Rectal smooth muscle tissue (tissue), 1 donor: ENCODE measurements around the gene USP12.
A peak's percentile ranks its signal among the peaks of the same experiment; 100 is the strongest.
"Not testable (repeated sequence)": the region's sequence is repeated elsewhere in the genome, so short reads cannot be mapped to it uniquely, and the experiment has no call there.

ENCODE experiments used
- H3K27ac ChIP-seq: one replicate; pipeline ENCODE4 v1.7.0; 2013; ENCODE audit warnings: low read depth, low read length, inconsistent platforms
- H3K27me3 ChIP-seq: one replicate; pipeline ENCODE4 v1.7.0; 2013; ENCODE audit warnings: low read length; ENCODE audit not compliant: control insufficient read depth, insufficient read depth
- H3K36me3 ChIP-seq: one replicate; pipeline ENCODE4 v1.7.0; 2013; ENCODE audit warnings: low read length; ENCODE audit not compliant: control insufficient read depth, insufficient read depth
- H3K4me1 ChIP-seq: one replicate; pipeline ENCODE4 v1.7.0; 2013; ENCODE audit warnings: low read length; ENCODE audit not compliant: control insufficient read depth, insufficient read depth
- H3K4me3 ChIP-seq: one replicate; pipeline ENCODE4 v1.7.0; 2013; ENCODE audit warnings: low read length
- H3K9ac ChIP-seq: one replicate; pipeline ENCODE4 v1.7.0; 2013; ENCODE audit warnings: low read length

The USP12 gene

GRCh38 chr13:27171244-27171826 lies at the start of gene USP12:
TSS of gene USP12 (minus strand) at chr13:27171811. CDS start at chr13:27171639, 172 bp downstream.
- Histone ChIP-seq H3K27ac (peak within 1 kb of the TSS; percentile 92), H3K4me3 (peak within 1 kb of the TSS; percentile 88), H3K4me1 (peaks cover 19% of the 10 kb centered on the region), H3K27me3 (no peaks in the 10 kb centered on the region), H3K36me3 (no peaks in the 10 kb centered on the region), H3K9ac (peak within 1 kb of the TSS; percentile 83)

GRCh38 chr13:27219611-27220010 lies 48.0 kb upstream of the USP12 start:
- no peak overlapping the region for H3K9ac ChIP-seq
- no peak overlapping the region for H3K27ac ChIP-seq
- no peaks in the 10 kb centered on the region for H3K27me3 ChIP-seq
- H3K4me1 ChIP-seq: no peaks in the 10 kb centered on the region
- no peaks in the 10 kb centered on the region for H3K36me3 ChIP-seq
- H3K4me3 ChIP-seq: no peak overlapping the region

GRCh38 chr13:27218861-27219260 lies 47.2 kb upstream of the USP12 start:
- H3K36me3 ChIP-seq, H3K4me3 ChIP-seq: not testable (repeated sequence)

GRCh38 chr13:27217791-27218190 lies 46.2 kb upstream of the USP12 start:
- not testable (repeated sequence) for H3K36me3 ChIP-seq, H3K9ac ChIP-seq, H3K4me1 ChIP-seq, H3K27ac ChIP-seq, H3K4me3 ChIP-seq, H3K27me3 ChIP-seq

More at GRCh38 chr13:27218861-27219260, 47.2 kb upstream of the USP12 start:
- not testable (repeated sequence) for H3K27ac ChIP-seq, H3K9ac ChIP-seq, H3K4me1 ChIP-seq, H3K27me3 ChIP-seq

- not testable (repeated sequence) for H3K4me1 ChIP-seq, H3K9ac ChIP-seq, H3K27ac ChIP-seq, H3K36me3 ChIP-seq, H3K27me3 ChIP-seq, H3K4me3 ChIP-seq
Observed at GRCh38 chr13:27213386-27213785, 41.8 kb upstream of the USP12 start.

- Histone ChIP-seq H3K36me3 (no peaks in the 10 kb centered on the region), H3K27ac (no peak overlapping the region), H3K27me3 (no peaks in the 10 kb centered on the region), H3K4me3 (no peak overlapping the region), H3K4me1 (no peaks in the 10 kb centered on the region), H3K9ac (no peak overlapping the region)
Observed at GRCh38 chr13:27211771-27212364, 40.3 kb upstream of the USP12 start.

GRCh38 chr13:27211271-27211670 lies 39.7 kb upstream of the USP12 start:
- Histone ChIP-seq H3K9ac (no peak overlapping the region), H3K36me3 (no peaks in the 10 kb centered on the region), H3K27ac (no peak overlapping the region), H3K4me1 (no peaks in the 10 kb centered on the region), H3K4me3 (no peak overlapping the region), H3K27me3 (no peaks in the 10 kb centered on the region)

GRCh38 chr13:27208514-27208913 lies 36.9 kb upstream of the USP12 start:
- H3K4me3 ChIP-seq: no peak overlapping the region
- H3K27me3 ChIP-seq: no peaks in the 10 kb centered on the region
- H3K9ac ChIP-seq: no peak overlapping the region
- no peak overlapping the region for H3K27ac ChIP-seq
- no peaks in the 10 kb centered on the region for H3K36me3 ChIP-seq
- no peaks in the 10 kb centered on the region for H3K4me1 ChIP-seq

- Histone ChIP-seq H3K36me3 (no peaks in the 10 kb centered on the region), H3K27ac (no peak overlapping the region), H3K4me1 (no peaks in the 10 kb centered on the region), H3K27me3 (no peaks in the 10 kb centered on the region), H3K9ac (no peak overlapping the region), H3K4me3 (no peak overlapping the region)
Observed at GRCh38 chr13:27203854-27204253, 32.2 kb upstream of the USP12 start.

- Histone ChIP-seq H3K27ac (no peak overlapping the region), H3K27me3 (no peaks in the 10 kb centered on the region), H3K36me3 (no peaks in the 10 kb centered on the region), H3K4me1 (no peaks in the 10 kb centered on the region), H3K9ac (no peak overlapping the region), H3K4me3 (no peak overlapping the region)
Observed at GRCh38 chr13:27203186-27203585, 31.6 kb upstream of the USP12 start.

GRCh38 chr13:27201661-27202060 lies 30.1 kb upstream of the USP12 start:
- H3K27me3 ChIP-seq: no peaks in the 10 kb centered on the region
- no peaks in the 10 kb centered on the region for H3K36me3 ChIP-seq
- no peak overlapping the region for H3K4me3 ChIP-seq
- no peaks in the 10 kb centered on the region for H3K4me1 ChIP-seq
- no peak overlapping the region for H3K27ac ChIP-seq
- no peak overlapping the region for H3K9ac ChIP-seq

GRCh38 chr13:27200413-27201070 lies 28.9 kb upstream of the USP12 start:
- Histone ChIP-seq H3K4me3 (no peak overlapping the region), H3K4me1 (no peaks in the 10 kb centered on the region), H3K27me3 (no peaks in the 10 kb centered on the region), H3K9ac (no peak overlapping the region), H3K27ac (no peak overlapping the region), H3K36me3 (no peaks in the 10 kb centered on the region)

- Histone ChIP-seq H3K27ac (no peak overlapping the region), H3K36me3 (no peaks in the 10 kb centered on the region), H3K4me1 (no peaks in the 10 kb centered on the region), H3K27me3 (no peaks in the 10 kb centered on the region), H3K9ac (no peak overlapping the region), H3K4me3 (no peak overlapping the region)
Observed at GRCh38 chr13:27199696-27200095, 28.1 kb upstream of the USP12 start.
